ENCODE data around the gene ANAPC7.
"Not testable (repeated sequence)": the region's sequence is repeated elsewhere in the genome, so short reads cannot be mapped to it uniquely, and the experiment has no call there.

Gene ANAPC7

GRCh38 chr12:110345963-110346362 lies 57.5 kb downstream of the ANAPC7 start:
- DNase-seq, result no peak

GRCh38 chr12:110345176-110345661 lies 58.3 kb downstream of the ANAPC7 start:
- peak; percentile 27 for DNase-seq

DNA sequence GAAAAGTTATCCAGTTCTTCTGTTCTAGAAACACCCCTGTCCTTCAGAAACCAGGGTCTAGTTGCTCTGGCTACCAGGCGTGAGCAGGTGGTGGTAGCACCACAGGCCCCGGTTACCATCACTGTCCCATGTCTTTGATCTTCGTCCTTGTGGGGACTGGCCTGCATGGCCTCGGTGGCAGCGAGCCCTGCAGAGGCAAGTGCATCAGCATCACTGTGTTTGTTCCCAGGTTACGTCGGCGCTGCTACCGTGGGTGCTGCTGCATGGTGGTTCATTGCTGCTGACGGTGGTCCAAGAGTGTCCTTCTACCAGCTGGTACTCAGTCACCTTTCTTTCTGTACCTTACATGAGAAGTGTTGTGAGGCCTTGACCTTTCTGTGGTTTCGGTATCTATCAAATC lies 58.9 kb downstream of the ANAPC7 start:
- no peak for DNase-seq

GRCh38 chr12:110343736-110344555 lies 59.6 kb downstream of the ANAPC7 start:
- no peak for DNase-seq

- DNase-seq, result no peak
Observed at GRCh38 chr12:110343114-110343513, 60.4 kb downstream of the ANAPC7 start.

GRCh38 chr12:110342157-110342556 lies 61.4 kb downstream of the ANAPC7 start:
- DNase-seq, result no peak

- no peak for DNase-seq
Observed at GRCh38 chr12:110340706-110341105, 62.8 kb downstream of the ANAPC7 start.

- not testable (repeated sequence) for DNase-seq
Observed at GRCh38 chr12:110340261-110340660, 63.2 kb downstream of the ANAPC7 start.

DNA sequence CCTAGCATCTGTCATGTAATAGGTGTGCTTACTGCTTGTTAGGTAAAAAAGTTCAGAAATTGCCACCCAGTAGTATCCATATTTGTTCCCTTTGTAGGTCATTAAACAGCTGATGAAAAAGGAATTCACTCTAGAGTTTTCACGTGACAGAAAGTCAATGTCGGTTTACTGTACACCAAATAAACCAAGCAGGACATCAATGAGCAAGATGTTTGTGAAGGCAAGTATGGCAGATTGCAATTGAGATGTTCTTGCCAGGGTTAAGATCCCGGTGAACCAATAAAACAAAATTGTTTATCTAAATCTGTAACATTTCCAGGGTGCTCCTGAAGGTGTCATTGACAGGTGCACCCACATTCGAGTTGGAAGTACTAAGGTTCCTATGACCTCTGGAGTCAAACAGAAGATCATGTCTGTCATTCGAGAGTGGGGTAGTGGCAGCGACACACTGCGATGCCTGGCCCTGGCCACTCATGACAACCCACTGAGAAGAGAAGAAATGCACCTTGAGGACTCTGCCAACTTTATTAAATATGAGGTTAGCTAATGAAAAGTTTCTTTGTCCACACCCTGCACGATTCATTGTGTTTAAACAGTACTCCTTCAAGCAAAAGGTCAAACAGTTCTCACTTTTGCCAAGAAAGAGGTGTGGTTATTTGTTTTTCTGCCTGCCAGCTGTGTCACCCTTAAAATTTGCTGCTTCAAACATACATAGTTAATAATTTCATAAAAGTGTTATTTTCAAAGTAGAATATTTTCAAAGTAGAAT lies 64.1 kb downstream of the ANAPC7 start:
- no peak for DNase-seq

- no peak for DNase-seq
Observed at GRCh38 chr12:110338754-110339153, 64.8 kb downstream of the ANAPC7 start.

- DNase-seq, result no peak
Observed at GRCh38 chr12:110337912-110338710, 65.4 kb downstream of the ANAPC7 start.

GRCh38 chr12:110335481-110336045 lies 67.9 kb downstream of the ANAPC7 start:
- no peak for DNase-seq

GRCh38 chr12:110333201-110333600 lies 70.3 kb downstream of the ANAPC7 start:
- DNase-seq, result no peak

- DNase-seq, result no peak
Observed at GRCh38 chr12:110330544-110330943, 73.0 kb downstream of the ANAPC7 start.

DNA sequence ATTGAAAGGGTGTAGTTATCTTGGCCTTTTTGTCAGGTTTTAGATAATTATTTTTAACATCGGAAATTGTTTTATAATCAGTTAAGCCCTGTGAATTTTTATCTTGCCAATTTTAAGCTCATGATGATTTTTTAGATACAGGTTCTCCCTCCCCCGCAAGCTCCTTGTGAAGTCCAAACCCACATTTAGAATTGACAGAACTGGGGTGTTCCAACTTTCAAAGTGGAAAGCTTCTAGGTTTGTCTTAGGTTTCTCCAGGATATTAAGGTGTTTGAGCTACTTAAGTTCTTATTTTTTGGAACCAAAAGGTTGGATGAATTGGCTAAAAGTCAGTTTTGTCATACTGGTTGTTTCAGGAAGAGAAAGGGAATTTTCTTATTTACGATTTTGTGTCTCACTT lies 73.4 kb downstream of the ANAPC7 start:
- DNase-seq, result no peak

- no peak for DNase-seq
Observed at GRCh38 chr12:110329710-110330109, 73.8 kb downstream of the ANAPC7 start.

Measured in NCI-H1048 (cell line).